ENCODE results near the gene CROCC.

CROCC gene

DNA sequence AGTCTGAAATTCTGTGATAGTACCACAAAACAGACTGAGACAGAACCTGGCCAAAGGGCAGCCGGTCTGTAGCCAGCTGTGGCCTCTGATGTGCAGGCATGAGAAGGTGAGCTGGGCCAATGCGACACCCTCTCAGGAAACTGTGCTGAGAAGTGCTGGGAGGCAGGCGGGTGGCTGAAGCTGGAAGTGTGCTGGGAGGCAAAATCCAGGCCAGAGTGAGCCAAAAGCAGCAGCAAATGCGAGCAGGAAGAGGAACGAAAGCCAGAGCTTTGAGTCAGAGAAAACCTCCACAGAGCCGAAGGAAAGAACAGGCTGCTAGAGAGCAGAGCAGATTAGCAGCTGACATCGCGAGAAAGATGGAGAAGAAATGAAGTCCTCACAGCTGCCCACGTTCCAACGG, 100.2 kb downstream of the CROCC start:
- peak overlapping the region; percentile 57 for H3K27ac Mint-ChIP-seq
- no peaks in the 10 kb centered on the region for H3K9me3 Mint-ChIP-seq
- peaks cover 91% of the 10 kb centered on the region for H3K36me3 Mint-ChIP-seq (ENCODE audit: low read depth)
- H3K27me3 Mint-ChIP-seq, result no peaks in the 10 kb centered on the region
- H3K4me3 Mint-ChIP-seq, result no peak overlapping the region
- peaks cover 10% of the 10 kb centered on the region for H3K4me1 Mint-ChIP-seq (ENCODE audit: low read depth)
- no peak for DNase-seq
